ENCODE results near the gene GLB1L. TPM values are rescaled to one million over a fixed set of nuclear protein-coding genes. Genes with fewer than 3 reads are reported as not detected.

The GLB1L gene
- total RNA-seq, 1 donor from 2014 or later = 7.2 TPM

- no peaks in the 10 kb centered on the region for H3K9me3 Mint-ChIP-seq
- Histone ChIP-seq H3K4me3 (no peak overlapping the region), H3K27me3 (peaks cover 14% of the 10 kb centered on the region), H3K4me1 (peaks cover 3% of the 10 kb centered on the region), H3K4me2 (no peak overlapping the region), H2AFZ (replicated peaks) (no peak overlapping the region), H3K36me3 (no peaks in the 10 kb centered on the region), H3K27ac (no peak overlapping the region), H4K20me1 (ENCODE audit: low read depth) (no peaks in the 10 kb centered on the region), H3K9ac (no peak overlapping the region), H3K79me2 (ENCODE audit: low read depth) (no peaks in the 10 kb centered on the region), H3K9me3 (ENCODE audit: low read depth) (no peaks in the 10 kb centered on the region), H3F3A (ENCODE audit: low read depth) (peaks cover 3% of the 10 kb centered on the region)
- no peak for DNase-seq (ENCODE audit: low spot score)
- no peaks in the 10 kb centered on the region for H3K36me3 Mint-ChIP-seq
- H3K4me1 Mint-ChIP-seq = peaks cover 11% of the 10 kb centered on the region
- TF ChIP-seq EZH2phosphoT487 (IDR thresholded peaks at IDR 0.05) (no peak), EZH2 (IDR thresholded peaks at IDR 0.05) (no peak), CTCF (IDR thresholded peaks at IDR 0.05) (no peak)
- no peak overlapping the region for H3K27ac Mint-ChIP-seq
- H3K27me3 Mint-ChIP-seq (ENCODE audit: insufficient read depth, low read depth) = peaks cover 19% of the 10 kb centered on the region
- H3K4me3 Mint-ChIP-seq = no peak overlapping the region
These were observed 27.8 kb upstream of the GLB1L start for GRCh38 chr2:219272995-219273394.

GRCh38 chr2:219272356-219272755, 27.1 kb upstream of the GLB1L start:
- Histone ChIP-seq H3F3A (ENCODE audit: low read depth) (no peaks in the 10 kb centered on the region), H3K27me3 (peaks cover 12% of the 10 kb centered on the region), H3K9me3 (ENCODE audit: low read depth) (no peaks in the 10 kb centered on the region), H3K36me3 (no peaks in the 10 kb centered on the region), H3K9ac (no peak overlapping the region), H4K20me1 (ENCODE audit: low read depth) (no peaks in the 10 kb centered on the region), H3K79me2 (ENCODE audit: low read depth) (no peaks in the 10 kb centered on the region), H3K4me1 (no peaks in the 10 kb centered on the region), H3K4me2 (no peak overlapping the region), H3K27ac (no peak overlapping the region), H2AFZ (replicated peaks) (no peak overlapping the region), H3K4me3 (no peak overlapping the region)
- Mint-ChIP-seq H3K27ac (no peak overlapping the region), H3K9me3 (no peaks in the 10 kb centered on the region), H3K36me3 (no peaks in the 10 kb centered on the region), H3K27me3 (ENCODE audit: insufficient read depth, low read depth) (peaks cover 19% of the 10 kb centered on the region), H3K4me3 (no peak overlapping the region), H3K4me1 (peaks cover 6% of the 10 kb centered on the region)
- TF ChIP-seq EZH2 (IDR thresholded peaks at IDR 0.05) (no peak), CTCF (IDR thresholded peaks at IDR 0.05) (no peak), EZH2phosphoT487 (IDR thresholded peaks at IDR 0.05) (no peak)
- no peak for DNase-seq (ENCODE audit: low spot score)

- no peak overlapping the region for H3K27ac Mint-ChIP-seq
- TF ChIP-seq CTCF (IDR thresholded peaks at IDR 0.05) (no peak), EZH2phosphoT487 (IDR thresholded peaks at IDR 0.05) (no peak), EZH2 (IDR thresholded peaks at IDR 0.05) (no peak)
- no peak overlapping the region for H3K4me2 ChIP-seq
- no peaks in the 10 kb centered on the region for H3K9me3 Mint-ChIP-seq
- H3K4me1 Mint-ChIP-seq = peaks cover 6% of the 10 kb centered on the region
- no peak overlapping the region for H3K27ac ChIP-seq
- no peaks in the 10 kb centered on the region for H4K20me1 ChIP-seq (ENCODE audit: low read depth)
- H3K27me3 Mint-ChIP-seq (ENCODE audit: insufficient read depth, low read depth) = peaks cover 19% of the 10 kb centered on the region
- DNase-seq (ENCODE audit: low spot score) = no peak
- H3K4me3 Mint-ChIP-seq = no peak overlapping the region
- H3K9me3 ChIP-seq (ENCODE audit: low read depth) = no peaks in the 10 kb centered on the region
- H3K4me3 ChIP-seq = no peak overlapping the region
- peaks cover 8% of the 10 kb centered on the region for H3K27me3 ChIP-seq
- H3F3A ChIP-seq (ENCODE audit: low read depth) = no peaks in the 10 kb centered on the region
- no peaks in the 10 kb centered on the region for H3K36me3 Mint-ChIP-seq
- no peak overlapping the region for H2AFZ ChIP-seq (replicated peaks)
- H3K4me1 ChIP-seq = peaks cover 3% of the 10 kb centered on the region
- no peak overlapping the region for H3K9ac ChIP-seq
- H3K79me2 ChIP-seq (ENCODE audit: low read depth) = no peaks in the 10 kb centered on the region
- H3K36me3 ChIP-seq = no peaks in the 10 kb centered on the region
These were observed 25.8 kb upstream of the GLB1L start for GRCh38 chr2:219271021-219271420.

GRCh38 chr2:219270055-219270372, 24.8 kb upstream of the GLB1L start:
- no peak overlapping the region for H3K4me3 ChIP-seq
- peaks cover 4% of the 10 kb centered on the region for H3K4me1 ChIP-seq
- H3K9me3 Mint-ChIP-seq = no peaks in the 10 kb centered on the region
- H3F3A ChIP-seq (ENCODE audit: low read depth) = no peaks in the 10 kb centered on the region
- H2AFZ ChIP-seq (replicated peaks) = no peak overlapping the region
- peaks cover 8% of the 10 kb centered on the region for H3K27me3 ChIP-seq
- peaks cover 19% of the 10 kb centered on the region for H3K27me3 Mint-ChIP-seq (ENCODE audit: insufficient read depth, low read depth)
- no peaks in the 10 kb centered on the region for H3K36me3 ChIP-seq
- no peak overlapping the region for H3K27ac Mint-ChIP-seq
- H4K20me1 ChIP-seq (ENCODE audit: low read depth) = no peaks in the 10 kb centered on the region
- H3K4me1 Mint-ChIP-seq = peaks cover 6% of the 10 kb centered on the region
- no peaks in the 10 kb centered on the region for H3K36me3 Mint-ChIP-seq
- no peak overlapping the region for H3K4me3 Mint-ChIP-seq
- no peak overlapping the region for H3K27ac ChIP-seq
- TF ChIP-seq EZH2phosphoT487 (IDR thresholded peaks at IDR 0.05) (no peak), EZH2 (IDR thresholded peaks at IDR 0.05) (no peak), CTCF (IDR thresholded peaks at IDR 0.05) (no peak)
- DNase-seq (ENCODE audit: low spot score) = no peak
- no peaks in the 10 kb centered on the region for H3K9me3 ChIP-seq (ENCODE audit: low read depth)
- no peaks in the 10 kb centered on the region for H3K79me2 ChIP-seq (ENCODE audit: low read depth)
- no peak overlapping the region for H3K4me2 ChIP-seq
- no peak overlapping the region for H3K9ac ChIP-seq
